Measurements from ENCODE around the gene HOXA10.

The HOXA10 gene

GRCh38 chr7:27132214-27132613 lies 41.9 kb downstream of the HOXA10 start:
- TF ChIP-seq TOX (CRISPR knock-in tag; IDR thresholded peaks at IDR 0.05; ENCODE audit: borderline replicate concordance) (no peak), OSR1 (CRISPR knock-in tag; IDR thresholded peaks at IDR 0.05) (no peak), PPARA (CRISPR knock-in tag; IDR thresholded peaks at IDR 0.05; ENCODE audit: borderline replicate concordance) (no peak)
- no peak for ATAC-seq

- ATAC-seq: no peak
- TF ChIP-seq PPARA (CRISPR knock-in tag; IDR thresholded peaks at IDR 0.05; ENCODE audit: borderline replicate concordance) (no peak), ISL1 (CRISPR knock-in tag; IDR thresholded peaks at IDR 0.05) (no peak), ESRRG (CRISPR knock-in tag; IDR thresholded peaks at IDR 0.05) (no peak), CREB5 (CRISPR knock-in tag; IDR thresholded peaks at IDR 0.05; ENCODE audit: low read depth) (no peak), POU6F1 (CRISPR knock-in tag; IDR thresholded peaks at IDR 0.05; ENCODE audit: borderline replicate concordance, low read depth) (no peak), ZNF8 (CRISPR knock-in tag; IDR thresholded peaks at IDR 0.05) (no peak)
These were observed 42.7 kb downstream of the HOXA10 start for GRCh38 chr7:27131390-27131819.

- peak; percentile 71 for ATAC-seq
- TF ChIP-seq OSR1 (CRISPR knock-in tag; IDR thresholded peaks at IDR 0.05) (no peak), ESRRG (CRISPR knock-in tag; IDR thresholded peaks at IDR 0.05) (no peak), GLIS3 (CRISPR knock-in tag; IDR thresholded peaks at IDR 0.05) (no peak), ISL1 (CRISPR knock-in tag; IDR thresholded peaks at IDR 0.05) (no peak), ZFP30 (CRISPR knock-in tag; IDR thresholded peaks at IDR 0.05) (no peak), ZFP3 (CRISPR knock-in tag; IDR thresholded peaks at IDR 0.05) (no peak), PATZ1 (CRISPR knock-in tag; IDR thresholded peaks at IDR 0.05; ENCODE audit: borderline replicate concordance) (no peak), ARNTL (CRISPR knock-in tag; IDR thresholded peaks at IDR 0.05; ENCODE audit: borderline replicate concordance, low read depth) (no peak), TSHZ2 (CRISPR knock-in tag; IDR thresholded peaks at IDR 0.05) (no peak), CSRNP3 (CRISPR knock-in tag; IDR thresholded peaks at IDR 0.05) (no peak), TOX (CRISPR knock-in tag; IDR thresholded peaks at IDR 0.05; ENCODE audit: borderline replicate concordance) (no peak), ZC3H10 (CRISPR knock-in tag; IDR thresholded peaks at IDR 0.05) (no peak), SNAI2 (CRISPR knock-in tag; IDR thresholded peaks at IDR 0.05) (no peak), BACH2 (CRISPR knock-in tag; IDR thresholded peaks at IDR 0.05; ENCODE audit: borderline replicate concordance) (no peak), ZNF565 (CRISPR knock-in tag; conservative IDR thresholded peaks at IDR 0.05; ENCODE audit: low read depth) (no peak)
These were observed 43.4 kb downstream of the HOXA10 start, which contains the start of gene HOXA4 for GRCh38 chr7:27130540-27131389. HOXA4 (minus strand) TSS chr7:27130757; CDS start chr7:27130733, 24 bp downstream.
